Activated gamma-delta T cell treated with anti-CD3 and anti-CD28 coated beads, Interleukin-2, amount 50 U/mL, for 16 hours (primary cell): Measurements from ENCODE around the gene PRR23B.
"Not testable (repeated sequence)": the region's sequence is repeated elsewhere in the genome, so short reads cannot be mapped to it uniquely, and the experiment has no call there.

Experiments
- DNase-seq: peaks from one replicate; pipeline ENCODE4 v3.0.0-alpha.2; 2020; ENCODE audit warnings: low read depth

Gene PRR23B

DNA sequence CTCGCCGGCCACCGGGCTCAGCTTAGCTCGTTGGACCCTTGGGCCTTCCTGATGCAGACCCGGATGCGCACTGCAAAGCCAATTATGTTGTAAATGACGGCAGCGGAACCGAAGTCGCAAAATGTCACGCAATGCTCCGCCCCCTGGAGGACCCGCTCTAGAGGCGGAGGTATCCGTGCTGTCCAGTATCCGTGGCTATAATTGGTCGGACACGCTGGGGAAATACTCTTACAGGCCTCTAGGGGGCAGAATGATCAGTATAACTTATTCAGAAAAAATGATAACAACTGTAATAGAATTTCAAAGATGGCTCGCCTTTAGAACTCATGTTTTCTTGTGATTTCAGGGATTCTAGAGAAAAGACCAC lies at the start of gene PRR23B:
Gene PRR23B (minus strand): TSS at position 59 of the 367 bp plus-strand sequence. CDS start 265 bp downstream, outside the sequence.
- no peak for DNase-seq

GRCh38 chr3:139062918-139063317 lies 42.2 kb upstream of the PRR23B start:
- no peak for DNase-seq

- DNase-seq: no peak
Observed at GRCh38 chr3:139052802-139053600, 32.3 kb upstream of the PRR23B start.

DNA sequence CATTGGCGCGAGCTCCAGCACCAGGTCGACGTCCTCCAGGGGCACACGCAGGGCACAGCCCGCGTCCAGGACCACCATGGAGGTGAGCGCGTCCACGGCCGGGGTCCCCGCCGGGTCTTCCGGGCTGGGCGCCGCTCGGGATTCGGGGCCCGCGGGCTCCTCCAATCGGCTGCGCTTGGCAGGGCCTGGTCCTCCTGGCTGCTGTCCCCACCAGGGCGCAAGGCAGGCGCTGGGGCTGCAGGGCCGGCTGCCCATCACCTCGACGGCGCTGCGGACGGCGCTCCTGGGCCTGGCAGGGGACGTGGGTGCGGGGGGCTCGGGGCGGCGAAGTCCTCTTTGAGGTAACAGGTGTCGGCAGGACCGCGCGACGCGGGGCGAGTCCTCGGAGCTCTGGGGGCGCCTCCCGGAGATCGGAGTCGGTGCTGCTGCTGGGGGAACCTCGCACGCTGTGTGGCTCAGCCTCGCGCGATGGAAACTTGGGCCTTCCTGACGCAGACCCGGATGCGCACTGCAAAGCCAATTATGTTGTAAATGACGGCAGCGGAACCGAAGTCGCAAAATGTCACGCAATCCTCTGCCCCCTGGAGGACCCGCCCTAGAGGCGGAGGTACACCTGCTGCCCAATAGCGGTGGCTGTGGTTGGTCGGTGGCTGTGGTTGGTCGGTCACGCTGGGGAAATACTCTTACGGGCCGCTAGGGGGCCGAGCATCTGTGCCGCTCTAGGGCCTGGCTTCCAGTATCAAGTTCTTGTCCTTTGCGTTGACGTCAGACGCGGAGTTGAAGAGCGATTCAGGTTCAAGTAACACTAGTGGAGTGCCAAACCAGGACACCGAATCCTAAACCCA lies 23.9 kb upstream of the PRR23B start, which contains the start of gene PRR23C:
Gene PRR23C (minus strand): TSS at position 527 of the 845 bp plus-strand sequence. CDS start 272 bp downstream, at position 255.
- DNase-seq: no peak

DNA sequence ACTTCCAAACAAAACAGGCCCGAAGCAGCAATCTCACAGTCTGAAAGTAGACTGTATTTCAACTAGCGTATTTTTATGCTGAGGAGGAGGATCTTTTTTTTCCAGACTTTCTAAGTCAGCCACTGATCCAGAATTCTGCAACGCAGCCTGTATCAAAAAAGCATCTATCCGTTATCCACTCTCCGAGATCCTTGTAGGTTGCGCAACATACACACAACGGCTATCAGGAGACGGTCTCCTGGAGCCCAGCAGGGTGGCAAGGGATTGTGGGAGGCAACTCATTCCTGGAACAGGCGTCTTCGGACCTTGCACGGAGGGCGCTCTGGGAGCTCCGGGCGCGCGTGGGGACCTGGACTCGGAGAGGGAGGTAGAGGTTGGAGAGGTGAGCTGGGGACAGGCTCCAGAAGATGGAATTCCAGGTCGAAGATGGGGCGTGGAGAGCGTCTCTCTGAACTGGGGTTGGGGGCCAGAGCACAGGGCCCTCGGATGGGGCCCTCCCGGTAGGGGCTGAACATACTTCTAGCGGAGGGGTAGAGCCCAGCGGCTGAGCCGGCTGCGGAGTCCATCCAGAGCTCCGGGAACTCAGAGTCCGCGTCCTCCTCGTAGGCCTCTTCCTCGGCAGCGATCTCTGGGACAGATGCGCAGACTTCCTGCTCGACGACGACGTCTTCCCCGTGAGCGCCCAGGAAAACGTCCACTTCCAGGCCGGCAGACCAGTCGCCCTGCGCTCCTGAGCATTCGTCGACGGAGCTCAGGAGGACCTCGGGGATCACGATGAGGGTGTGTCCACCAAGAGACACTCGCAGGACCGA lies 23.0 kb upstream of the PRR23B start:
- no peak for DNase-seq

GRCh38 chr3:139037478-139037877 lies 16.8 kb upstream of the PRR23B start:
- no peak for DNase-seq

DNA sequence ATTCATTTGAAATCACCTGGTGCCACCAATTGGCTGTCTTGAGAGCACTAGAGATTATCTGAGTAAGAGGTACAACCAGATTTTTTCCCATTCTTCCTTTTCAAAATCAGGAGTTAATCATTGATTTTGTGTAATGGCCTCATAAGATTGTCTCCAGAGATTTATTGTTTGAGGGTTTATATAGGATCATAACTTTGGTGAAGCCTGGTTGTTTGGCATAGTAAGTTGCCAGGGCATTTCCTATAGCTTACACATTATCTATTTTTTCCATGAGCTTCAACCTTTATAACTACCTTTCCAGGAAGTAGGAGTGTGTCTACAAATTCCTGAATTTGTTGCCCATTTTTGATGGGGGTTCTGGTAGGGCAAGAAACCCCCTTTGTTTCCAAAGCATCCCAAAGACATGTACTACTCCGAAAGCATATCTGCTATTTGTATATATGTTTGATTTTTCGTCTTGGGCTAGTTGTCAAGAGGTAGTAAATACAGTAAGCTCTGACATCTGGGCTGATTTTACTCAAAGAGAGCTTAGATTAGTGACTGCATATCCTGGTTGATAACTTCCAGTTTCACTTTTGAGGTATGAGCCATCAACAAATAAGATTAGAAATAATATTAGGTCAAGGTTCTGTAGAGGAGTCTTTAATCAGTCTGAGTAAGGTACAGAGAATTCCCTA lies 11.7 kb upstream of the PRR23B start:
- DNase-seq: no peak

DNA sequence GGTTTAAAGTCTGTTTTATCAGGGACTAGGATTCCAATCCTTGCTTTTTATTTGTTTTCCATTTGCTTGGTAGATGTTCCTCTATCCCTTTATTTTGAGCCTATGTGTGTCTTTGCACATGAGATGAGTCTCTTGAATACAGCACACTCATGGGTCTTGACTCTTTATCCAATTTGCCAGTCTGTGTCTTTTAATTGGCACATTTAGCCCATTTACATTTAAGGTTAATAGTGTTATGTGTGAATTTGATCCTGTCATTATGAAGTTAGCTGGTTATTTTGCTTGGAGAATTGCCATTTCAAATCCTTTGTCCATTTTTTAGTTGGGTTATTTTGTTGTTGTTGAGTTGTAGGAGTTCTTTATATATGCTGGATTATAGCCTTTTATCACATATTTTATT lies 9.8 kb upstream of the PRR23B start:
- not testable (repeated sequence) for DNase-seq

GRCh38 chr3:139024968-139025367 lies 4.2 kb upstream of the PRR23B start:
- DNase-seq: no peak

- no peak for DNase-seq
Observed at GRCh38 chr3:139020036-139020867, 474 bp downstream of the PRR23B start.

GRCh38 chr3:139016430-139017048 lies 4.2 kb downstream of the PRR23B start:
- DNase-seq: no peak

GRCh38 chr3:139006051-139006716 lies 14.5 kb downstream of the PRR23B start, which contains the start of gene PRR23A:
Gene PRR23A, minus strand, starts transcription at chr3:139006268. Its CDS starts 0 bp downstream, at chr3:139006268.
- no peak for DNase-seq

- no peak for DNase-seq
Observed at GRCh38 chr3:139005356-139005993, 15.3 kb downstream of the PRR23B start.

GRCh38 chr3:138995706-138996105 lies 25.0 kb downstream of the PRR23B start:
- DNase-seq: no peak

- no peak for DNase-seq
Observed at GRCh38 chr3:138987181-138987580, 33.5 kb downstream of the PRR23B start.

GRCh38 chr3:138985932-138986331 lies 34.8 kb downstream of the PRR23B start:
- no peak for DNase-seq

DNA sequence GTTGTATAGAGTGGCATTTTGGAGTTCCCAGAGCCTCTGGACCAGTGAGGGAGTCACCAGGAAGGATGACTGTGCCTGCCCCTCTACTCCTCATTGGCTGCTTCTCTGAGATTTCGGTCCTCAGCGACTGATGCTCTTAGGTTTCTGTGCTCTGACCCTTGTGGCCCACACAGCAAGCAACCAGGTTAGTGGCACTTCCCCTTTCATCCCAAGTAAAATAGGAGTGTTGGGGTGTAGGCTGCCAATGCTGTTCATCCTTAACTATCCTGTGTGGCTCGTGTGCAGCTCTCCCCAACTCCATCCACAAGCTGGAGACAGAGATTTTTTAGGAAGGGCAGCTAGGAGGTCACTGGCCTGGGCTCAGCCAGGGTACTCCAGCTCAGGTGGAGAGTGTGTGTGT lies 35.9 kb downstream of the PRR23B start:
- DNase-seq: no peak

- DNase-seq: no peak
Observed at GRCh38 chr3:138976047-138976446, 44.7 kb downstream of the PRR23B start.

DNA sequence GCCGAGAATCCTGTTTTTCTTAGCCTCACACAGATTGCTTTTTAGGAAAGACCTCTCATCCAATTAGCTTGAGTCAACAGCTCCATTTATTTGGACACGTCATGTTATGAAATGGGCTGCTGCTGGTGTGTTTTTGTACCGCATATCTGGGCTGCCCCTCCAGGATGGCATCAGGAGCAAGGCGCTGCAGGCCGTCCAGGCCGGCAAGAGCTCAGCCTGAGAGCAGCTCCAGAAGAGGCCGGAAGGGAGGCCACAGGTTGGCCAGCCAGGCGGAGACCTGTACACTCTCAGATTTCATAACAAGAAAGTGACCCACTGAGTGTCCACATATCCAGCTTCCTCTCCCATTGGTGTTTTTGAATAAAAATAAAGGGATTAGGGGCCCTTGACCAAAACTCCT lies 45.4 kb downstream of the PRR23B start:
- no peak for DNase-seq
